Stimulated activated CD4-positive, alpha-beta T cell treated with anti-CD3 and anti-CD28 coated beads, Interleukin-4, amount 100 ng/mL, for 48 hours (primary cell): ENCODE results near the gene KLHL25.

ENCODE experiments used
- DNase-seq, 2 donors: peaks; one replicate each; pipeline ENCODE4 v3.0.0-alpha.2; 2020; ENCODE audit warnings: low read depth in 2 of 2

The KLHL25 gene

GRCh38 chr15:85777250-85778106, 17.2 kb downstream of the KLHL25 start:
- DNase-seq = no peak

- DNase-seq = no peak
These were observed 20.8 kb downstream of the KLHL25 start for GRCh38 chr15:85773970-85774369.

GRCh38 chr15:85773249-85773648, 21.5 kb downstream of the KLHL25 start:
- DNase-seq = no peak

GRCh38 chr15:85772668-85773067, 22.1 kb downstream of the KLHL25 start:
- DNase-seq = no peak

- DNase-seq = no peak
These were observed 22.8 kb downstream of the KLHL25 start for GRCh38 chr15:85771781-85772445.

- DNase-seq = no peak
These were observed 23.5 kb downstream of the KLHL25 start for GRCh38 chr15:85771271-85771670.

GRCh38 chr15:85770096-85771041, 24.4 kb downstream of the KLHL25 start:
- no peak for DNase-seq

- DNase-seq = no peak
These were observed 25.4 kb downstream of the KLHL25 start for GRCh38 chr15:85769182-85769900.

GRCh38 chr15:85768595-85769168, 26.0 kb downstream of the KLHL25 start:
- DNase-seq = no peak

GRCh38 chr15:85767785-85768529, 26.8 kb downstream of the KLHL25 start:
- DNase-seq = no peak

- DNase-seq = no peak
These were observed 28.5 kb downstream of the KLHL25 start for GRCh38 chr15:85766001-85766831.

- DNase-seq = no peak
These were observed 30.0 kb downstream of the KLHL25 start for GRCh38 chr15:85764649-85765277.

GRCh38 chr15:85763673-85764633, 30.8 kb downstream of the KLHL25 start:
- DNase-seq = no peak

- DNase-seq = no peak
These were observed 31.6 kb downstream of the KLHL25 start for GRCh38 chr15:85763157-85763556.

GRCh38 chr15:85762756-85763127, 32.0 kb downstream of the KLHL25 start:
- no peak for DNase-seq

GRCh38 chr15:85762039-85762755, 32.5 kb downstream of the KLHL25 start:
- no peak for DNase-seq

- no peak for DNase-seq
These were observed 33.1 kb downstream of the KLHL25 start for GRCh38 chr15:85761635-85762034.
